ENCODE results near the gene CDKAL1. TPM values are rescaled to one million over a fixed set of nuclear protein-coding genes. Genes with fewer than 3 reads are reported as not detected.
"Not testable (repeated sequence)": the region's sequence is repeated elsewhere in the genome, so short reads cannot be mapped to it uniquely, and the experiment has no call there.

CDKAL1 gene
- total RNA-seq, 2 experiments from 2014 or later, result 23.5 to 26.9 TPM

- no peaks in the 10 kb centered on the region for H3K27me3 Mint-ChIP-seq
- ChIA-PET CTCF (interaction anchor here (0.5 kb wide), 1 partner anchor 403 kb away, joined by 3 read pairs; no protein-coding TSS in a partner anchor), POLR2A (no interaction called here)
- peaks cover 1% of the 10 kb centered on the region for H3K9me3 Mint-ChIP-seq
- H3K36me3 Mint-ChIP-seq (ENCODE audit: low read depth), result peaks cover 1% of the 10 kb centered on the region
- no peak for DNase-seq
- no peak overlapping the region for H3K4me3 Mint-ChIP-seq
- peaks cover 9% of the 10 kb centered on the region for H3K4me1 Mint-ChIP-seq
- H3K27ac Mint-ChIP-seq, result no peak overlapping the region
Measured at GRCh38 chr6:21185861-21186478, 651.7 kb downstream of the CDKAL1 start.

- ChIA-PET POLR2A (no interaction called here), CTCF (no interaction called here)
- H3K27ac Mint-ChIP-seq, result no peak overlapping the region
- no peak overlapping the region for H3K4me3 Mint-ChIP-seq
- no peaks in the 10 kb centered on the region for H3K9me3 Mint-ChIP-seq
- no peaks in the 10 kb centered on the region for H3K27me3 Mint-ChIP-seq
- peaks cover 15% of the 10 kb centered on the region for H3K4me1 Mint-ChIP-seq
- no peaks in the 10 kb centered on the region for H3K36me3 Mint-ChIP-seq (ENCODE audit: low read depth)
- no peak for DNase-seq
Measured at GRCh38 chr6:21186479-21187055, 652.3 kb downstream of the CDKAL1 start.

- DNase-seq, result no peak
- peaks cover 2% of the 10 kb centered on the region for H3K36me3 Mint-ChIP-seq (ENCODE audit: low read depth)
- H3K27me3 Mint-ChIP-seq, result no peaks in the 10 kb centered on the region
- ChIA-PET CTCF (no interaction called here), POLR2A (no interaction called here)
- H3K4me1 Mint-ChIP-seq, result peaks cover 17% of the 10 kb centered on the region
- no peak overlapping the region for H3K4me3 Mint-ChIP-seq
- no peak overlapping the region for H3K27ac Mint-ChIP-seq
- H3K9me3 Mint-ChIP-seq, result no peaks in the 10 kb centered on the region
Measured at GRCh38 chr6:21187485-21187884, 653.2 kb downstream of the CDKAL1 start.

GRCh38 chr6:21188505-21189223, 654.4 kb downstream of the CDKAL1 start:
- no peak overlapping the region for H3K4me3 Mint-ChIP-seq
- H3K27ac Mint-ChIP-seq, result peak overlapping the region; percentile 47
- POLR2A ChIA-PET, result no interaction called here
- no peaks in the 10 kb centered on the region for H3K27me3 Mint-ChIP-seq
- H3K36me3 Mint-ChIP-seq (ENCODE audit: low read depth), result peaks cover 5% of the 10 kb centered on the region
- CTCF ChIA-PET, result interaction anchor here (0.9 kb wide), 1 partner anchor 24 kb away, joined by 3 read pairs; no protein-coding TSS in a partner anchor
- no peak for DNase-seq
- H3K9me3 Mint-ChIP-seq, result peaks cover 4% of the 10 kb centered on the region
- H3K4me1 Mint-ChIP-seq, result peaks cover 17% of the 10 kb centered on the region

GRCh38 chr6:21189759-21190158, 655.5 kb downstream of the CDKAL1 start:
- DNase-seq, result no peak
- Mint-ChIP-seq H3K36me3 (ENCODE audit: low read depth) (peaks cover 6% of the 10 kb centered on the region), H3K4me1 (peaks cover 17% of the 10 kb centered on the region), H3K27ac (no peak overlapping the region), H3K9me3 (peaks cover 9% of the 10 kb centered on the region), H3K4me3 (no peak overlapping the region), H3K27me3 (no peaks in the 10 kb centered on the region)
- CTCF ChIA-PET, result interaction anchor here (0.5 to 0.6 kb wide), 3 partner anchors 9 to 255 kb away, joined by 3 to 4 read pairs (median 3); no protein-coding TSS in a partner anchor
- POLR2A ChIA-PET, result interaction anchor here (0.6 kb wide), 1 partner anchor 153 kb away, joined by 3 read pairs; no protein-coding TSS in a partner anchor

GRCh38 chr6:21190701-21191100, 656.4 kb downstream of the CDKAL1 start:
- no peak for DNase-seq
- Mint-ChIP-seq H3K4me1 (peaks cover 17% of the 10 kb centered on the region), H3K9me3 (peaks cover 9% of the 10 kb centered on the region), H3K4me3 (no peak overlapping the region), H3K36me3 (ENCODE audit: low read depth) (peaks cover 6% of the 10 kb centered on the region), H3K27me3 (no peaks in the 10 kb centered on the region), H3K27ac (no peak overlapping the region)
- ChIA-PET POLR2A (no interaction called here), CTCF (interaction anchor here (0.6 kb wide), 1 partner anchor 119 kb away, joined by 4 read pairs; no protein-coding TSS in a partner anchor)

GRCh38 chr6:21193790-21194475, 659.7 kb downstream of the CDKAL1 start:
- no peaks in the 10 kb centered on the region for H3K27me3 Mint-ChIP-seq
- peaks cover 6% of the 10 kb centered on the region for H3K36me3 Mint-ChIP-seq (ENCODE audit: low read depth)
- CTCF ChIA-PET, result interaction anchor here (0.6 kb wide), 1 partner anchor 221 kb away, joined by 3 read pairs; no protein-coding TSS in a partner anchor
- H3K4me1 Mint-ChIP-seq, result peaks cover 14% of the 10 kb centered on the region
- POLR2A ChIA-PET, result no interaction called here
- no peak overlapping the region for H3K27ac Mint-ChIP-seq
- DNase-seq, result no peak
- no peak overlapping the region for H3K4me3 Mint-ChIP-seq
- H3K9me3 Mint-ChIP-seq, result peaks cover 9% of the 10 kb centered on the region

GRCh38 chr6:21195301-21195700, 661.0 kb downstream of the CDKAL1 start:
- POLR2A ChIA-PET; H3K36me3 Mint-ChIP-seq (ENCODE audit: low read depth); CTCF ChIA-PET; DNase-seq; H3K27me3 Mint-ChIP-seq; H3K4me3 Mint-ChIP-seq; H3K27ac Mint-ChIP-seq; H3K9me3 Mint-ChIP-seq: not testable (repeated sequence)
- H3K4me1 Mint-ChIP-seq, result peaks cover 12% of the 10 kb centered on the region

- Mint-ChIP-seq H3K27me3 (no peaks in the 10 kb centered on the region), H3K4me1 (peaks cover 4% of the 10 kb centered on the region), H3K36me3 (ENCODE audit: low read depth) (peaks cover 9% of the 10 kb centered on the region), H3K9me3 (peaks cover 9% of the 10 kb centered on the region), H3K27ac (no peak overlapping the region), H3K4me3 (no peak overlapping the region)
- CTCF ChIA-PET, result interaction anchor here (0.5 kb wide), 1 partner anchor 154 kb away, joined by 3 read pairs; no protein-coding TSS in a partner anchor
- no peak for DNase-seq
- POLR2A ChIA-PET, result no interaction called here
Measured at GRCh38 chr6:21198032-21198640, 663.9 kb downstream of the CDKAL1 start.

GRCh38 chr6:21199262-21199661, 665.0 kb downstream of the CDKAL1 start:
- Mint-ChIP-seq H3K4me3 (no peak overlapping the region), H3K4me1 (peaks cover 4% of the 10 kb centered on the region), H3K36me3 (ENCODE audit: low read depth) (peaks cover 7% of the 10 kb centered on the region), H3K27me3 (no peaks in the 10 kb centered on the region), H3K27ac (no peak overlapping the region), H3K9me3 (peaks cover 1% of the 10 kb centered on the region)
- POLR2A ChIA-PET, result no interaction called here
- CTCF ChIA-PET, result interaction anchor here (0.5 kb wide), 1 partner anchor 9 kb away, joined by 3 read pairs; no protein-coding TSS in a partner anchor
- no peak for DNase-seq

- Mint-ChIP-seq H3K4me1 (peaks cover 4% of the 10 kb centered on the region), H3K9me3 (peaks cover 1% of the 10 kb centered on the region), H3K27ac (no peak overlapping the region), H3K36me3 (ENCODE audit: low read depth) (peaks cover 12% of the 10 kb centered on the region), H3K4me3 (no peak overlapping the region), H3K27me3 (no peaks in the 10 kb centered on the region)
- DNase-seq, result no peak
- CTCF ChIA-PET, result no interaction called here
- POLR2A ChIA-PET, result no interaction called here
Measured at GRCh38 chr6:21200134-21200870, 666.0 kb downstream of the CDKAL1 start.

- ChIA-PET POLR2A (no interaction called here), CTCF (no interaction called here)
- Mint-ChIP-seq H3K27me3 (no peaks in the 10 kb centered on the region), H3K36me3 (ENCODE audit: low read depth) (peaks cover 15% of the 10 kb centered on the region), H3K27ac (no peak overlapping the region), H3K4me1 (peaks cover 4% of the 10 kb centered on the region), H3K9me3 (peaks cover 2% of the 10 kb centered on the region), H3K4me3 (no peak overlapping the region)
- DNase-seq, result no peak
Measured at GRCh38 chr6:21201187-21201586, 666.9 kb downstream of the CDKAL1 start.
